Endothelial cell of umbilical vein (primary cell): ENCODE data around the gene EEFSEC. TPM values are rescaled to one million over a fixed set of nuclear protein-coding genes. Genes with fewer than 3 reads are reported as not detected.

ENCODE experiments used
- BruUV-seq: library from RNA; stranded (reverse); fragments of 400-500 nt; replicated peaks from 2 replicates; lab custom pipeline; 2021; lab: Mats Ljungman, UMichigan
- CTCF ChIA-PET: fragments of 300-600, 350-600 bp; sonication (Branson Sonifier 250); formaldehyde crosslinking; loops from one replicate; lab custom pipeline; 2021; ENCODE audit warnings: antibody characterized with exemption, inconsistent platforms; lab: Charles Lee
- POLR2A ChIA-PET: fragments of 300-600, 350-600 bp; sonication (Branson Sonifier 250); formaldehyde crosslinking; loops from one replicate; lab custom pipeline; 2021; ENCODE audit warnings: antibody characterized with exemption, inconsistent platforms; lab: Charles Lee
- DNase-seq: peaks from one replicate; pipeline ENCODE4 v3.0.0-alpha.2; 2011; ENCODE audit warnings: low read depth, low spot score
- FAIRE-seq: peaks from 2 replicates; lab custom pipeline; 2011; peaks lifted over from hg19 to GRCh38; lab: Jason Lieb, UNC
- H2AFZ ChIP-seq: 2 replicates; pipeline ENCODE4 v1.6.0; 2012; ENCODE audit warnings: low read depth, low read length, control low read depth, inconsistent platforms
- H3K27ac ChIP-seq: 2 replicates; pipeline ENCODE4 v1.5.1; 2011; ENCODE audit warnings: low read depth, mild to moderate bottlenecking, control low read depth, low read length, moderate library complexity; ENCODE audit not compliant: insufficient read depth
- H3K27me3 ChIP-seq, 2 experiments: 2 replicates each; pipeline versions ENCODE4 v1.6.0 to v1.6.1; 2011; ENCODE audit warnings: low read length in 2 of 2, mixed read lengths in 1 of 2; ENCODE audit not compliant: control insufficient read depth in 2 of 2, insufficient read depth in 2 of 2
- H3K36me3 ChIP-seq, 2 experiments: 2 replicates in 1 of 2; 3 replicates in 1 of 2; pipeline ENCODE4 v1.5.1; 2011; ENCODE audit warnings: low read length in 2 of 2, mild to moderate bottlenecking in 1 of 2, moderate library complexity in 1 of 2; ENCODE audit not compliant: control insufficient read depth in 2 of 2, insufficient read depth in 2 of 2; ENCODE audit errors: extremely low read depth in 1 of 2
- H3K4me1 ChIP-seq: 3 replicates; pipeline ENCODE4 v1.5.1; 2011; ENCODE audit warnings: mild to moderate bottlenecking, low read length; ENCODE audit not compliant: control insufficient read depth, insufficient read depth; ENCODE audit errors: extremely low read depth
- H3K4me2 ChIP-seq: 2 replicates; pipeline ENCODE4 v1.6.1; 2011; ENCODE audit warnings: low read length, control low read depth, mixed read lengths; ENCODE audit not compliant: insufficient read depth
- H3K4me3 ChIP-seq, 3 experiments: fragments of 200-600 bp in 1 of 3; sonication (generic), shearing (Covaris generic) in 1 of 3; replicated peaks in 1 of 3; 2 replicates each; pipeline ENCODE4 v1.5.1; 2011 to 2016; ENCODE audit warnings: control low read depth in 3 of 3, low read length in 3 of 3, mild to moderate bottlenecking in 2 of 3, inconsistent platforms in 1 of 3, low read depth in 1 of 3, moderate library complexity in 1 of 3; ENCODE audit not compliant: insufficient read depth in 1 of 3
- H3K79me2 ChIP-seq: 2 replicates; pipeline ENCODE4 v1.6.0; 2012; ENCODE audit warnings: low read length, inconsistent platforms; ENCODE audit not compliant: control insufficient read depth, insufficient read depth
- H3K9ac ChIP-seq: replicated peaks from 2 replicates; pipeline ENCODE3; 2011; ENCODE audit warnings: low read length, control low read depth; ENCODE audit not compliant: insufficient read depth; ENCODE audit errors: extremely low read depth
- H3K9me1 ChIP-seq: replicated peaks from 3 replicates; pipeline ENCODE4 v1.6.0; 2011; ENCODE audit warnings: mild to moderate bottlenecking, low read length; ENCODE audit not compliant: control insufficient read depth, insufficient read depth; ENCODE audit errors: extremely low read depth
- H3K9me3 ChIP-seq: replicated peaks from 2 replicates; pipeline ENCODE4 v1.5.1; 2012; ENCODE audit warnings: low read length, inconsistent platforms; ENCODE audit not compliant: control insufficient read depth, insufficient read depth
- H4K20me1 ChIP-seq: replicated peaks from 2 replicates; pipeline ENCODE3; 2011; ENCODE audit warnings: mild to moderate bottlenecking, low read length; ENCODE audit not compliant: control insufficient read depth, insufficient read depth; ENCODE audit errors: extremely low read depth
- CTCF ChIP-seq, 2 donors: IDR thresholded peaks; 1 replicate in 1 of 2; 2 replicates in 1 of 2; pipeline ENCODE4 v1.5.1; 2011; ENCODE audit warnings: low read length in 2 of 2, mild to moderate bottlenecking in 2 of 2, moderate library complexity in 2 of 2, control low read depth in 1 of 2, inconsistent platforms in 1 of 2, low read depth in 1 of 2; ENCODE audit not compliant: insufficient read depth in 1 of 2; ENCODE audit errors: extremely low read depth in 1 of 2
- EZH2 ChIP-seq: IDR thresholded peaks from 2 replicates; pipeline ENCODE4 v1.6.1; 2012; ENCODE audit warnings: borderline replicate concordance, low read depth, mild to moderate bottlenecking, moderate library complexity, low read length, inconsistent platforms; ENCODE audit not compliant: severe bottlenecking
- FOS ChIP-seq: IDR thresholded peaks from 2 replicates; pipeline ENCODE4 v1.6.1; 2011; ENCODE audit warnings: mild to moderate bottlenecking, low read length, moderate library complexity, borderline replicate concordance; ENCODE audit not compliant: insufficient read depth
- GATA2 ChIP-seq: IDR thresholded peaks from 2 replicates; pipeline ENCODE4 v1.7.0; 2011; ENCODE audit warnings: low read depth, mild to moderate bottlenecking, moderate library complexity, mixed read lengths, low read length; ENCODE audit not compliant: insufficient read length, insufficient read depth
- JUN ChIP-seq: IDR thresholded peaks from 2 replicates; pipeline ENCODE4 v1.6.1; 2011; ENCODE audit warnings: borderline replicate concordance, low read depth; ENCODE audit not compliant: insufficient read length, insufficient read depth
- MAX ChIP-seq: IDR thresholded peaks from 2 replicates; pipeline ENCODE4 v1.6.1; 2011; ENCODE audit not compliant: insufficient read depth, insufficient read length
- MYC ChIP-seq: IDR thresholded peaks from one replicate; pipeline ENCODE4 v1.6.1; 2011; ENCODE audit warnings: mild to moderate bottlenecking, low read depth, low read length
- POLR2A ChIP-seq: IDR thresholded peaks from 2 replicates; pipeline ENCODE4 v1.6.1; 2012; ENCODE audit warnings: low read depth, mild to moderate bottlenecking, control low read depth, low read length
- POLR2AphosphoS5 ChIP-seq: IDR thresholded peaks from 2 replicates; pipeline ENCODE4 v1.6.1; 2012; ENCODE audit warnings: low read depth, mild to moderate bottlenecking, control low read depth, low read length, moderate library complexity; ENCODE audit not compliant: insufficient read depth
- dilution Hi-C: fragments of 300-500 bp; cut with MboI; formaldehyde crosslinking; loops from one replicate; pipeline ENCODE4 v1.15.0; 2019; ENCODE audit warnings: low sequenced_read_pairs; ENCODE audit not compliant: extremely low pct_ligation_motif_present
- intact Hi-C: fragments of 100-400 bp; cut with micrococcal nuclease; formaldehyde crosslinking; loops from one replicate; pipeline ENCODE4 v1.10.0; 2022
- polyA plus RNA-seq, 4 experiments: library from polyadenylated mRNA; depleted of rRNA in 3 of 4; stranded (reverse) in 3 of 4; unstranded in 1 of 4; fragments of >200 nt; gene quantifications; 2 replicates each; pipeline versions ENCODE4 v1.2.1 to v1.2.3, GENCODE V29; 2011 to 2012; ENCODE audit warnings: missing spikeins in 1 of 4
- total RNA-seq: library from RNA; stranded (reverse); gene quantifications from 2 replicates; pipeline ENCODE4 v1.2.3, GENCODE V29; 2021

The EEFSEC gene
- total and polyA plus RNA-seq, 2 donors (not counting 3 experiments of a cell fraction or from before 2014, with no cell fraction given), result 13.1 to 14.5 TPM

DNA sequence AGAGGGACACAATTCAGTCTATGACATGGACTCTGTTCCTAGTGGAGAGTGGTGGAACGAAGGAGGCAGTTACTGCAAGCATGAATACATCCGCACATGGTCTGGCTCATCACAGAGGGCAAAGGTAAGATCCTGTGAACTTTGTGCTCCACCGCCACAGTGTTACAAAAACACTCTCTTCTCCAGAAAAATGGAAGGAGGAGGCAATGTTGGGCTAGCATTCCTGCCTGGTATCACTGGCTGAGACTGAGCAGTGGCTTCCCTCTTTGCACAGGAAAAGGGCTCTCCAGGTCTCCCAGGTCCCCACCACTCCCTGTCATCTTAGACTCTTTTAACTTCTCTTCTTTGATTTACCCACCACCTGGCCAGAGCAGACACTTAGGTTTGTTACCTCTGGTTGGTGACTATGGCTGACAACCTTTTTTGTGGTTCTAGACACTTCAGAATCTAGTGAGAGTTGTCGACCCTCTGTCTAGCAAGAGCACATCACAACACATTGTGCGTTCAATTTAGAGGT is 1.5 kb upstream of the EEFSEC start:
- DNase-seq (no peak), FAIRE-seq (no peak)
- Histone ChIP-seq H2AFZ (no peak overlapping the region), H4K20me1 (no peaks in the 10 kb centered on the region), H3K36me3 (no peaks in the 10 kb centered on the region), H3K9me1 (no peaks in the 10 kb centered on the region), H3K4me3 (no peak overlapping the region), H3K27me3 (peaks cover 0 to 4% of the 10 kb centered on the region in 2 experiments), H3K4me1 (peaks cover 3% of the 10 kb centered on the region), H3K79me2 (no peaks in the 10 kb centered on the region), H3K9me3 (no peaks in the 10 kb centered on the region), H3K9ac (no peak overlapping the region), H3K4me2 (no peak overlapping the region), H3K27ac (no peak overlapping the region)
- intact Hi-C loops (no loop called here), dilution Hi-C loops (no loop called here)
- no peak for TF ChIP-seq EZH2
- ChIA-PET CTCF (no interaction called here), POLR2A (no interaction called here)
- no TSS peak for BruUV-seq

DNA sequence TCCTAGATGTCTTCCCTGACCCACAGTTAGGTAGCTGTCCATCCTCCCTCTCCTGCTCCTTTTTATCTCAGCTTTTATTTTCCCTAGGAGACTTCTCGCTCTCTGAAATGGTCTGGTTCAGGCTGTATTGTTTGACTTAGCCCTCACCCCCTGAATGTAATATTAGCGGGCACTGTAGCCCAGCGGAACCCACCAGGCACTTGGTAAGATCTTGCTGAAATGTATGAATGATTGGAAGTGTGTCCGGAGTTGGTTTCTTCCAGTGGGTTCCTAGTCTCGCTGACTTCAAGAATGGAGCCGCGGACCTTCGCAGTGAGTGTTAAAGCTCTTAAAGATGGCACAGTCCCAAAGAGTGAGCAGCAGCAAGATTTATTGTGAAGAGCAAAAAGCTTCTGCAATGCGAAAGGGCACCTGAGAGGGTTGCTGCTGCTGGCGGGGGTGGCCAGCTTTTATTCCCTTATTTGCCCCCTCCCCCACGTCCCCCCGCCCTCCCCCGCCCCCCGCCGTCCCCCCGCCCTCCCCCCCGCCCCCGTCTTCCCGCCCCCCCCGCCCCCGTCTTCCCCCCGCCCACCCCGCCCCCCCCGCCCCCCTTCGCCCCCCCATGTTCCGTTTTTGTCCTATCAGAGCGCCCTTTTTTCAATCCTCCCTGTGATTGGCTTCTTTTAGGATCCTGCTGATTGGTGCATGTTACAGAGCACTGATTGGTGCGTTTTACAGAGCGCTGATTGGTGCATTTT is 694 bp upstream of the EEFSEC start:
- FAIRE-seq (peak; percentile 67), DNase-seq (no peak)
- BruUV-seq, result no TSS peak
- Histone ChIP-seq H3K4me2 (peak overlapping the region; percentile 97), H2AFZ (peak overlapping the region; percentile 100), H3K4me1 (peaks cover 3% of the 10 kb centered on the region), H3K36me3 (no peaks in the 10 kb centered on the region), H4K20me1 (no peaks in the 10 kb centered on the region), H3K9me1 (no peaks in the 10 kb centered on the region), H3K27me3 (peaks cover 0 to 3% of the 10 kb centered on the region in 2 experiments), H3K9me3 (no peaks in the 10 kb centered on the region), H3K27ac (peak overlapping the region; percentile 18), H3K4me3 (peak overlapping the region; percentile 66 to 84 (median 70)), H3K79me2 (no peaks in the 10 kb centered on the region), H3K9ac (peak overlapping the region; percentile 47)
- no peak for TF ChIP-seq CTCF (IDR thresholded peaks at IDR 0.05; ENCODE audit: extremely low read depth in 1 of 2, insufficient read depth in 1 of 2, low read depth in 1 of 2, low read length in 2 of 2)
- no peak for TF ChIP-seq MYC
- TF ChIP-seq EZH2, result no peak
- TF ChIP-seq POLR2AphosphoS5, result no peak
- TF ChIP-seq POLR2A, result no peak
- TF ChIP-seq MAX, result no peak
- no peak for TF ChIP-seq FOS
- TF ChIP-seq GATA2, result no peak
- no peak for TF ChIP-seq JUN
- CTCF ChIA-PET, result interaction anchor here (2.6 kb wide), 1 partner anchor 432 kb away, joined by 6 read pairs; no protein-coding TSS in a partner anchor
- intact Hi-C loops (no loop called here), dilution Hi-C loops (no loop called here)
- POLR2A ChIA-PET, result no interaction called here
